ENCODE data around the gene LETMD1.
A peak's percentile ranks its signal among the peaks of the same experiment; 100 is the strongest.

LETMD1 gene

GRCh38 chr12:51033457-51034089 is 14.6 kb upstream of the LETMD1 start:
- H3K4me3 ChIP-seq (ENCODE audit: low read depth, low read length) = no peak overlapping the region
- TF ChIP-seq, protein P1, sequence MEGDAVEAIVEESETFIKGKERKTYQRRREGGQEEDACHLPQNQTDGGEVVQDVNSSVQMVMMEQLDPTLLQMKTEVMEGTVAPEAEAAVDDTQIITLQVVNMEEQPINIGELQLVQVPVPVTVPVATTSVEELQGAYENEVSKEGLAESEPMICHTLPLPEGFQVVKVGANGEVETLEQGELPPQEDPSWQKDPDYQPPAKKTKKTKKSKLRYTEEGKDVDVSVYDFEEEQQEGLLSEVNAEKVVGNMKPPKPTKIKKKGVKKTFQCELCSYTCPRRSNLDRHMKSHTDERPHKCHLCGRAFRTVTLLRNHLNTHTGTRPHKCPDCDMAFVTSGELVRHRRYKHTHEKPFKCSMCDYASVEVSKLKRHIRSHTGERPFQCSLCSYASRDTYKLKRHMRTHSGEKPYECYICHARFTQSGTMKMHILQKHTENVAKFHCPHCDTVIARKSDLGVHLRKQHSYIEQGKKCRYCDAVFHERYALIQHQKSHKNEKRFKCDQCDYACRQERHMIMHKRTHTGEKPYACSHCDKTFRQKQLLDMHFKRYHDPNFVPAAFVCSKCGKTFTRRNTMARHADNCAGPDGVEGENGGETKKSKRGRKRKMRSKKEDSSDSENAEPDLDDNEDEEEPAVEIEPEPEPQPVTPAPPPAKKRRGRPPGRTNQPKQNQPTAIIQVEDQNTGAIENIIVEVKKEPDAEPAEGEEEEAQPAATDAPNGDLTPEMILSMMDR (IDR thresholded peaks at IDR 0.05; ENCODE audit: low read depth, low read length) = no peak
- no peak for DNase-seq (ENCODE audit: low read depth, low spot score)
- in situ Hi-C loops (cut with HindIII; ENCODE audit: low sequenced_read_pairs) = no loop called here

DNA sequence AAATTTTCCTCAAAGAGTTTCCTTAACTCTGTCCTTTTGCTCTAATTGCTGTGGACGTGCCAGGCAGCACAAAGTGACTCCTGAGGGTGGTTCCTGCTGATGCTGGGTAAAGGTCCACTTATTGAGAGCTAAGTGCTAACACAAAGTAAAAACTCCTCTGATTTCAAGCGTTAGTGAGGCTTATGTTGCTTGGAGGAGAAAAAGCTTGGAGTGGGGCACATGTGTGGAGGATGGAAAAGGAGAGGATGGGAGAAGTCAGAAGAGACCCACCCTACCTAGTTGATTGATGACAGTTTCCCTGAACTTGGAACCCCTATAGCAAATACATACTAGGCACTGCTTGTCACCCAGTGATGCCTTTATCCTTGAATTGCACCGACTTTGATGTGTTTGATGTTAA is 11.8 kb upstream of the LETMD1 start:
- in situ Hi-C loops (cut with HindIII; ENCODE audit: low sequenced_read_pairs) = no loop called here
- DNase-seq (ENCODE audit: low read depth, low spot score) = no peak
- H3K4me3 ChIP-seq (ENCODE audit: low read depth, low read length) = no peak overlapping the region
- TF ChIP-seq, protein P1 (IDR thresholded peaks at IDR 0.05; ENCODE audit: low read depth, low read length) = no peak

DNA sequence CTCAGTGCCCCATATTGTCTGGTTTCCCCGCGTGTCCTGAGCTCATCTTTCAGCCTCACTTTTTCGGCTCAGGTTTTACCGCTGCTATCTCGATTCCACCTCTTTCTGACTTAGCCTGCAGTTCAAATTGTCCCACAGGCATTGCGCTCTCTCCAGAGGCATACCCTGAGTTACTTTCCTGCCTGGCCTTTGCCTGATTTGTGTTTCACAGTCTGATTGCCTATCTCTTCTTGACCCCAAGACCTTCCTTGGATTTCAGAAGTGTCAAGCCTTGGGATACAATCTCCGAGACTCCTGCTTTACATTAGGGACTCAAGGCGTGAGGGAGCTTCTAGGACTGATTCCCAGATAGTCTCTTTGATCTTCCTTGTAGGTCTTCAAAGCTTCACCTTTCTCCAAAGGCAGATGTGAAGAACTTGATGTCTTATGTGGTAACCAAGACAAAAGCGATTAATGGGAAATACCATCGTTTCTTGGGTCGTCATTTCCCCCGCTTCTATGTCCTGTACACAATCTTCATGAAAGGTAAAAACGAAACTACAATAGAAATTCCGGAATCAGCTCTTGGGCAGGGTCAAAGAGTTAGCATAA is 629 bp downstream of the LETMD1 start:
- H3K4me3 ChIP-seq (ENCODE audit: low read depth, low read length) = peak overlapping the region; percentile 93
- TF ChIP-seq, protein P1 (IDR thresholded peaks at IDR 0.05; ENCODE audit: low read depth, low read length) = no peak
- in situ Hi-C loops (cut with HindIII; ENCODE audit: low sequenced_read_pairs) = no loop called here
- no peak for DNase-seq (ENCODE audit: low read depth, low spot score)

- H3K4me3 ChIP-seq (ENCODE audit: low read depth, low read length) = no peak overlapping the region
- TF ChIP-seq, protein P1 (IDR thresholded peaks at IDR 0.05; ENCODE audit: low read depth, low read length) = no peak
- DNase-seq (ENCODE audit: low read depth, low spot score) = no peak
- in situ Hi-C loops (cut with HindIII; ENCODE audit: low sequenced_read_pairs) = no loop called here
Measured at GRCh38 chr12:51049525-51049924, 1.4 kb downstream of the LETMD1 start.

GRCh38 chr12:51051787-51052186 is 3.7 kb downstream of the LETMD1 start:
- H3K4me3 ChIP-seq (ENCODE audit: low read depth, low read length) = no peak overlapping the region
- no peak for DNase-seq (ENCODE audit: low read depth, low spot score)
- in situ Hi-C loops (cut with HindIII; ENCODE audit: low sequenced_read_pairs) = no loop called here
- TF ChIP-seq, protein P1 (IDR thresholded peaks at IDR 0.05; ENCODE audit: low read depth, low read length) = no peak

DNA sequence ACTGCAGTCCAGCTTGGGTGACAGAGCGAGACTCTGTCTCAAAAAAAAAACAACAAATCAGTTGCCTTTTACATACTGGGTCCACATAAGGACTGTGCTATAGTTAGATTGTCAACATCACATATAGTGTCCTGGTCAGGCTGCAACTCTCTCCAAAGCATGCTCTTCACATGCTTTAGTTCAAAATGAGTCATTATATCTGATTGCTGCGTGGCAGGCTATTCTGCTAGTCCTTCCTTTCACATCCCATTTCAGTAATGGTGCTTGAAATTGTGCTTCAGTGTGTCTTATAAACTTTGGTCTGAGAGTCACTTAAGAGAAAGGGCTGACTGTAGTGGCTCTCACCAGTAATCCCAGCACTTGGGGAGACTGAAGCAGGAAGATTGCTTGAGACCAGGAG is 6.9 kb downstream of the LETMD1 start:
- H3K4me3 ChIP-seq (ENCODE audit: low read depth, low read length) = no peak overlapping the region
- in situ Hi-C loops (cut with HindIII; ENCODE audit: low sequenced_read_pairs) = no loop called here
- TF ChIP-seq, protein P1 (IDR thresholded peaks at IDR 0.05; ENCODE audit: low read depth, low read length) = no peak
- DNase-seq (ENCODE audit: low read depth, low spot score) = no peak

Measured in astrocyte of the spinal cord (primary cell).